OCI-LY1 (cell line): Measurements from ENCODE around the gene TTC16.

ENCODE experiments used
- H2AFZ ChIP-seq: fragments of 200-600 bp; sonication (generic), shearing (Covaris generic); 2 replicates; pipeline ENCODE4 v1.6.0; 2014; ENCODE audit warnings: antibody characterized with exemption, mild to moderate bottlenecking, low read length
- H3F3A ChIP-seq: fragments of 200-600 bp; sonication (generic), shearing (Covaris generic); 2 replicates; pipeline ENCODE4 v1.6.0; 2014; ENCODE audit warnings: mild to moderate bottlenecking, antibody characterized with exemption, low read length, moderate library complexity; ENCODE audit not compliant: insufficient read depth
- H3K27ac ChIP-seq: fragments of 200-600 bp; sonication (generic); 2 replicates; pipeline ENCODE4 v1.5.1; 2014; ENCODE audit warnings: low read length, mixed run types, mild to moderate bottlenecking, low read depth; ENCODE audit not compliant: poor library complexity, severe bottlenecking
- H3K27me3 ChIP-seq: fragments of 200-600 bp; sonication (generic); 2 replicates; pipeline ENCODE4 v1.6.0; 2014; ENCODE audit warnings: antibody characterized with exemption, mild to moderate bottlenecking, low read length, moderate library complexity; ENCODE audit not compliant: insufficient read depth
- H3K36me3 ChIP-seq: fragments of 200-600 bp; sonication (generic); 2 replicates; pipeline ENCODE4 v1.6.1; 2014; ENCODE audit warnings: mild to moderate bottlenecking, antibody characterized with exemption, low read length, moderate library complexity, mixed read lengths; ENCODE audit not compliant: insufficient read depth
- H3K4me1 ChIP-seq: fragments of 200-600 bp; sonication (generic); 2 replicates; pipeline ENCODE4 v1.5.1; 2014; ENCODE audit warnings: mild to moderate bottlenecking, low read length, moderate library complexity; ENCODE audit not compliant: insufficient read depth, severe bottlenecking
- H3K4me2 ChIP-seq: fragments of 200-600 bp; sonication (generic), shearing (Covaris generic); 2 replicates; pipeline ENCODE4 v1.6.1; 2014; ENCODE audit warnings: low read length
- H3K4me3 ChIP-seq: fragments of 200-600 bp; sonication (generic); 2 replicates; pipeline ENCODE4 v1.5.1; 2014; ENCODE audit warnings: low read length, low read depth, mild to moderate bottlenecking, mixed read lengths; ENCODE audit not compliant: poor library complexity, severe bottlenecking
- H3K79me2 ChIP-seq: fragments of 200-600 bp; shearing (Covaris generic); 2 replicates; pipeline ENCODE4 v1.6.1; 2016; ENCODE audit warnings: mixed run types, low read length, mixed read lengths; ENCODE audit not compliant: insufficient read depth
- H3K9ac ChIP-seq: fragments of 200-600 bp; sonication (generic), shearing (Covaris generic); 2 replicates; pipeline ENCODE4 v1.6.1; 2014; ENCODE audit warnings: mild to moderate bottlenecking, low read length, mixed read lengths
- H3K9me2 ChIP-seq: fragments of 200-600 bp; sonication (generic), shearing (Covaris generic); 2 replicates; pipeline ENCODE4 v1.6.1; 2014; ENCODE audit warnings: low read depth, mild to moderate bottlenecking, low read length, mixed read lengths
- H3K9me3 ChIP-seq: fragments of 200-600 bp; shearing (Covaris generic); 2 replicates; pipeline ENCODE4 v1.6.1; 2014; ENCODE audit warnings: low read length, mixed read lengths
- H4K20me1 ChIP-seq: fragments of 200-600 bp; sonication (generic), shearing (Covaris generic); 2 replicates; pipeline ENCODE4 v1.6.0; 2016; ENCODE audit warnings: mild to moderate bottlenecking, low read length; ENCODE audit not compliant: insufficient read depth
- CTCF ChIP-seq: fragments of 200-600 bp; sonication (generic), shearing (Covaris generic); IDR thresholded peaks from 2 replicates; pipeline ENCODE4 v1.5.1; 2017; ENCODE audit warnings: mild to moderate bottlenecking, antibody characterized with exemption, low read length, moderate library complexity, mixed read lengths
- EZH2 ChIP-seq: fragments of 200-600 bp; sonication (generic), shearing (Covaris generic); IDR thresholded peaks from 2 replicates; pipeline ENCODE4 v1.8.0; 2017; ENCODE audit warnings: borderline replicate concordance, mixed run types, mild to moderate bottlenecking, antibody characterized with exemption, low read length, moderate library complexity, mixed read lengths

Gene TTC16

GRCh38 chr9:127692071-127692470 lies 23.8 kb upstream of the TTC16 start:
- Histone ChIP-seq H3K79me2 (no peaks in the 10 kb centered on the region), H4K20me1 (no peaks in the 10 kb centered on the region), H3K4me3 (no peak overlapping the region), H3K9ac (no peak overlapping the region), H3K36me3 (no peaks in the 10 kb centered on the region), H3F3A (no peaks in the 10 kb centered on the region), H3K4me1 (no peaks in the 10 kb centered on the region), H3K27me3 (no peaks in the 10 kb centered on the region; the same call in none of the 2 replicates), H3K27ac (no peak overlapping the region), H3K9me2 (no peaks in the 10 kb centered on the region), H3K4me2 (no peak overlapping the region), H2AFZ (no peak overlapping the region), H3K9me3 (no peaks in the 10 kb centered on the region)
- TF ChIP-seq CTCF (no peak), EZH2 (no peak)

- no peak overlapping the region for H3K9ac ChIP-seq
- H2AFZ ChIP-seq: no peak overlapping the region
- no peaks in the 10 kb centered on the region for H3K79me2 ChIP-seq
- no peaks in the 10 kb centered on the region for H3K4me1 ChIP-seq
- H3K4me3 ChIP-seq: no peak overlapping the region
- H3K9me3 ChIP-seq: no peaks in the 10 kb centered on the region
- TF ChIP-seq CTCF (no peak), EZH2 (no peak)
- no peaks in the 10 kb centered on the region for H4K20me1 ChIP-seq
- no peaks in the 10 kb centered on the region for H3K36me3 ChIP-seq
- H3K4me2 ChIP-seq: no peak overlapping the region
- H3F3A ChIP-seq: no peaks in the 10 kb centered on the region
- H3K27ac ChIP-seq: no peak overlapping the region
- H3K9me2 ChIP-seq: no peaks in the 10 kb centered on the region
- no peaks in the 10 kb centered on the region; the same call in none of the 2 replicates for H3K27me3 ChIP-seq
Measured at GRCh38 chr9:127693143-127693542, 22.7 kb upstream of the TTC16 start.

GRCh38 chr9:127693697-127694096 lies 22.2 kb upstream of the TTC16 start:
- H3K36me3 ChIP-seq: no peaks in the 10 kb centered on the region
- H3K4me3 ChIP-seq: no peak overlapping the region
- H3K4me2 ChIP-seq: no peak overlapping the region
- no peaks in the 10 kb centered on the region for H3K9me3 ChIP-seq
- no peak overlapping the region for H3K27ac ChIP-seq
- no peak for TF ChIP-seq EZH2
- no peak for TF ChIP-seq CTCF
- H3K9me2 ChIP-seq: no peaks in the 10 kb centered on the region
- no peaks in the 10 kb centered on the region for H3K4me1 ChIP-seq
- H3K79me2 ChIP-seq: no peaks in the 10 kb centered on the region
- H4K20me1 ChIP-seq: no peaks in the 10 kb centered on the region
- no peak overlapping the region for H2AFZ ChIP-seq
- no peaks in the 10 kb centered on the region; the same call in none of the 2 replicates for H3K27me3 ChIP-seq
- no peaks in the 10 kb centered on the region for H3F3A ChIP-seq
- H3K9ac ChIP-seq: no peak overlapping the region
